Osteocyte (in vitro differentiated cells): Measurements from ENCODE around the gene SH2D2A. TPM values are rescaled to one million over a fixed set of nuclear protein-coding genes. Genes with fewer than 3 reads are reported as not detected.

ENCODE experiments used
- DNase-seq: peaks from one replicate; pipeline ENCODE4 v3.0.0; 2021; ENCODE audit warnings: mixed read lengths; ENCODE audit not compliant: unreplicated experiment; ENCODE audit errors: extremely low spot score
- H3K27ac Mint-ChIP-seq: one replicate; pipeline ENCODE4 v1.8.0; 2021; ENCODE audit warnings: mild to moderate bottlenecking, mixed read lengths; ENCODE audit not compliant: unreplicated experiment
- H3K27me3 Mint-ChIP-seq: one replicate; pipeline ENCODE4 v1.8.0; 2021; ENCODE audit warnings: mixed read lengths; ENCODE audit not compliant: unreplicated experiment
- H3K36me3 Mint-ChIP-seq: one replicate; pipeline ENCODE4 v1.8.0; 2021; ENCODE audit warnings: mixed read lengths; ENCODE audit not compliant: unreplicated experiment
- H3K4me1 Mint-ChIP-seq: one replicate; pipeline ENCODE4 v1.8.0; 2021; ENCODE audit warnings: mixed read lengths; ENCODE audit not compliant: unreplicated experiment
- H3K4me3 Mint-ChIP-seq: one replicate; pipeline ENCODE4 v1.8.0; 2021; ENCODE audit warnings: mild to moderate bottlenecking, moderate library complexity, mixed read lengths; ENCODE audit not compliant: unreplicated experiment
- H3K9me3 Mint-ChIP-seq: one replicate; pipeline ENCODE4 v1.8.0; 2021; ENCODE audit warnings: mixed read lengths; ENCODE audit not compliant: unreplicated experiment
- total RNA-seq: library from RNA; stranded (reverse); gene quantifications from 2 replicates; pipeline ENCODE4 v1.2.1, GENCODE V29; 2021
- TF ChIP-seq, protein P1 (sequence below): fragments of 200-600 bp; sonication (generic); IDR thresholded peaks from 2 replicates; pipeline ENCODE4 v1.5.0; 2021; ENCODE audit warnings: antibody characterized with exemption, mild to moderate bottlenecking, moderate library complexity

SH2D2A gene
- total RNA-seq, 1 donor from 2014 or later = not detected

- H3K27me3 Mint-ChIP-seq = no peaks in the 10 kb centered on the region
- H3K27ac Mint-ChIP-seq = peak overlapping the region; percentile 15
- no peaks in the 10 kb centered on the region for H3K9me3 Mint-ChIP-seq
- H3K36me3 Mint-ChIP-seq = peaks cover 40% of the 10 kb centered on the region
- TF ChIP-seq, protein P1, sequence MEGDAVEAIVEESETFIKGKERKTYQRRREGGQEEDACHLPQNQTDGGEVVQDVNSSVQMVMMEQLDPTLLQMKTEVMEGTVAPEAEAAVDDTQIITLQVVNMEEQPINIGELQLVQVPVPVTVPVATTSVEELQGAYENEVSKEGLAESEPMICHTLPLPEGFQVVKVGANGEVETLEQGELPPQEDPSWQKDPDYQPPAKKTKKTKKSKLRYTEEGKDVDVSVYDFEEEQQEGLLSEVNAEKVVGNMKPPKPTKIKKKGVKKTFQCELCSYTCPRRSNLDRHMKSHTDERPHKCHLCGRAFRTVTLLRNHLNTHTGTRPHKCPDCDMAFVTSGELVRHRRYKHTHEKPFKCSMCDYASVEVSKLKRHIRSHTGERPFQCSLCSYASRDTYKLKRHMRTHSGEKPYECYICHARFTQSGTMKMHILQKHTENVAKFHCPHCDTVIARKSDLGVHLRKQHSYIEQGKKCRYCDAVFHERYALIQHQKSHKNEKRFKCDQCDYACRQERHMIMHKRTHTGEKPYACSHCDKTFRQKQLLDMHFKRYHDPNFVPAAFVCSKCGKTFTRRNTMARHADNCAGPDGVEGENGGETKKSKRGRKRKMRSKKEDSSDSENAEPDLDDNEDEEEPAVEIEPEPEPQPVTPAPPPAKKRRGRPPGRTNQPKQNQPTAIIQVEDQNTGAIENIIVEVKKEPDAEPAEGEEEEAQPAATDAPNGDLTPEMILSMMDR = no peak
- DNase-seq = no peak
- H3K4me3 Mint-ChIP-seq = no peak overlapping the region
- H3K4me1 Mint-ChIP-seq = no peaks in the 10 kb centered on the region
Measured at GRCh38 chr1:156789621-156790318, 26.9 kb downstream of the SH2D2A start.

- DNase-seq = no peak
- Mint-ChIP-seq H3K27me3 (no peaks in the 10 kb centered on the region), H3K4me3 (no peak overlapping the region), H3K36me3 (peaks cover 32% of the 10 kb centered on the region), H3K4me1 (no peaks in the 10 kb centered on the region), H3K27ac (no peak overlapping the region), H3K9me3 (no peaks in the 10 kb centered on the region)
- TF ChIP-seq, protein P1 = no peak
Measured at GRCh38 chr1:156788136-156788535, 28.5 kb downstream of the SH2D2A start.

- Mint-ChIP-seq H3K4me3 (no peak overlapping the region), H3K27me3 (no peaks in the 10 kb centered on the region), H3K27ac (no peak overlapping the region), H3K36me3 (peaks cover 26% of the 10 kb centered on the region), H3K9me3 (no peaks in the 10 kb centered on the region), H3K4me1 (no peaks in the 10 kb centered on the region)
- TF ChIP-seq, protein P1 = no peak
- DNase-seq = no peak
Measured at GRCh38 chr1:156786640-156787039, 30.0 kb downstream of the SH2D2A start.

- TF ChIP-seq, protein P1 = no peak
- H3K4me3 Mint-ChIP-seq = no peak overlapping the region
- no peaks in the 10 kb centered on the region for H3K27me3 Mint-ChIP-seq
- H3K9me3 Mint-ChIP-seq = no peaks in the 10 kb centered on the region
- H3K4me1 Mint-ChIP-seq = peaks cover 3% of the 10 kb centered on the region
- no peak for DNase-seq
- peak overlapping the region; percentile 38 for H3K27ac Mint-ChIP-seq
- H3K36me3 Mint-ChIP-seq = peaks cover 22% of the 10 kb centered on the region
Measured at GRCh38 chr1:156785458-156785857, 31.2 kb downstream of the SH2D2A start.

- H3K36me3 Mint-ChIP-seq = peaks cover 5% of the 10 kb centered on the region
- DNase-seq = no peak
- no peak overlapping the region for H3K27ac Mint-ChIP-seq
Measured at GRCh38 chr1:156781585-156782186, 35.0 kb downstream of the SH2D2A start.

More at GRCh38 chr1:156781585-156782186, 35.0 kb downstream of the SH2D2A start:
- H3K9me3 Mint-ChIP-seq = no peaks in the 10 kb centered on the region
- H3K4me3 Mint-ChIP-seq = no peak overlapping the region
- H3K4me1 Mint-ChIP-seq = peaks cover 8% of the 10 kb centered on the region
- TF ChIP-seq, protein P1 = no peak
- no peaks in the 10 kb centered on the region for H3K27me3 Mint-ChIP-seq
